AG04449 (cell line): ENCODE data around the gene CDR2L.
"Not testable (repeated sequence)": the region's sequence is repeated elsewhere in the genome, so short reads cannot be mapped to it uniquely, and the experiment has no call there.

Experiments
- CTCF ChIA-PET: fragments of 350-600 bp; formaldehyde crosslinking; extraction: SDS; loops from one replicate; lab custom pipeline; 2021; ENCODE audit warnings: antibody characterized with exemption; lab: Yijun Ruan, JAX
- POLR2A ChIA-PET: fragments of 400-600, 350-600 bp; formaldehyde crosslinking; extraction: SDS; loops from one replicate; lab custom pipeline; 2020; ENCODE audit warnings: antibody characterized with exemption, inconsistent platforms; lab: Yijun Ruan, JAX
- DNase-seq: peaks from one replicate; pipeline ENCODE4 v3.0.0-alpha.2; 2010; ENCODE audit warnings: low read depth, low spot score
- H3K4me3 ChIP-seq: 2 replicates; pipeline ENCODE4 v1.5.1; 2011; ENCODE audit warnings: low read depth, mild to moderate bottlenecking, control low read depth, low read length
- CTCF ChIP-seq: IDR thresholded peaks from one replicate; pipeline ENCODE4 v1.5.1; 2011; ENCODE audit warnings: mild to moderate bottlenecking, moderate library complexity, low read length, control low read depth, inconsistent platforms; ENCODE audit not compliant: insufficient read depth; ENCODE audit errors: missing control alignments

The CDR2L gene

GRCh38 chr17:75044716-75045115, 57.3 kb downstream of the CDR2L start:
- ChIA-PET CTCF (interaction anchor here (1.0 to 1.7 kb wide), 3 partner anchors 10 to 87 kb away, joined by 3 read pairs; no protein-coding TSS in a partner anchor), POLR2A (no interaction called here)
- H3K4me3 ChIP-seq, result no peak overlapping the region
- DNase-seq, result no peak
- no peak for TF ChIP-seq CTCF

- not testable (repeated sequence) for DNase-seq
- POLR2A ChIA-PET, result interaction anchor here (1.5 to 3.3 kb wide), 3 partner anchors 11 to 33 kb away, joined by 4 to 18 read pairs (median 8); partner anchors contain the start of gene MRPL58
- CTCF ChIA-PET, result interaction anchor here (1.5 kb wide), 1 partner anchor 85 kb away, joined by 7 read pairs; no protein-coding TSS in a partner anchor
- H3K4me3 ChIP-seq, result peak overlapping the region; percentile 99
Observed at GRCh38 chr17:75045946-75046406, 58.5 kb downstream of the CDR2L start.

- ChIA-PET POLR2A (interaction anchor here (1.5 to 3.3 kb wide), 3 partner anchors 12 to 34 kb away, joined by 4 to 18 read pairs (median 8); partner anchors contain the start of gene MRPL58), CTCF (interaction anchor here (1.0 to 5.2 kb wide), 4 partner anchors 14 to 160 kb away, joined by 3 to 52 read pairs (median 9); no protein-coding TSS in a partner anchor)
- peak within 1 kb of the TSS; percentile 99 for H3K4me3 ChIP-seq
- TF ChIP-seq CTCF, result no peak
- peak; percentile 77 for DNase-seq
Observed at GRCh38 chr17:75046407-75047289, 59.2 kb downstream of the CDR2L start, which contains the start of the genes ATP5PD and KCTD2. Gene ATP5PD, minus strand, starts transcription at chr17:75046969. Its CDS starts 4,319 bp downstream, at chr17:75042650. Gene KCTD2, plus strand, starts transcription at chr17:75047225. Its CDS starts 26 bp downstream, at chr17:75047251.

- peak overlapping the region; percentile 99 for H3K4me3 ChIP-seq
- DNase-seq, result no peak
- ChIA-PET POLR2A (interaction anchor here (1.9 to 3.3 kb wide), 2 partner anchors 12 to 13 kb away, joined by 4 to 18 read pairs; no protein-coding TSS in a partner anchor), CTCF (interaction anchor here (1.0 to 5.2 kb wide), 4 partner anchors 13 to 159 kb away, joined by 3 to 52 read pairs (median 13); no protein-coding TSS in a partner anchor)
- no peak for TF ChIP-seq CTCF
Observed at GRCh38 chr17:75047398-75048098, 60.1 kb downstream of the CDR2L start.

GRCh38 chr17:75048249-75048878, 60.9 kb downstream of the CDR2L start:
- CTCF ChIA-PET, result interaction anchor here (0.6 to 5.2 kb wide), 6 partner anchors 9 to 154 kb away, joined by 3 to 52 read pairs (median 13); no protein-coding TSS in a partner anchor
- no peak for DNase-seq
- no peak for TF ChIP-seq CTCF
- POLR2A ChIA-PET, result interaction anchor here (1.5 to 3.3 kb wide), 2 partner anchors 11 to 14 kb away, joined by 5 to 18 read pairs; no protein-coding TSS in a partner anchor
- peak overlapping the region; percentile 99 for H3K4me3 ChIP-seq
